ENCODE data around the gene C22orf39. TPM values are rescaled to one million over a fixed set of nuclear protein-coding genes. Genes with fewer than 3 reads are reported as not detected.

C22orf39 gene
- total RNA-seq, 1 donor from 2014 or later: 76.2 TPM

DNA sequence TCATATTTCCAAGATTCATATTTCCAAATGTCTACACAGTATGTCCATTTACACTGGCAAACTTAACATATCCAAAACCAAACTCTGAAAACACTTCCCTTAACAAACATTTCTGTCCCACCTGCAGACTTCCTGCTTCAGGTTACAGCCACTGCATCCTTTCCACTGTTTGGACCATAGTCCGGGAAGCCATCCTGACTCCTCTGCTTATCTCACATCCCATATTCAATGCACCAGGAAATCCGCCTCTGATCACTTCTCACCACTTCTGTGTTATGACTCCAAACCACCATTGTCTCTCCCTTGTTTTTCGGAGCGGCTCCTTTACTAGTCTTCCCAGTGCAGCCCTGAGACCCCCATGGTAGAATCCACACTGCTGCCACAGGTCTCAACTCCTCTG is 46.0 kb downstream of the C22orf39 start:
- intact Hi-C loops (cut with micrococcal nuclease): no loop called here
- Histone ChIP-seq H3K27me3 (ENCODE audit: low read depth) (no peaks in the 10 kb centered on the region), H3K9me3 (replicated peaks) (no peaks in the 10 kb centered on the region), H3K36me3 (peaks cover 59% of the 10 kb centered on the region), H3K4me1 (peaks cover 18% of the 10 kb centered on the region), H3K27ac (replicated peaks) (no peak overlapping the region), H3K4me3 (no peak overlapping the region)
- TF ChIP-seq CTCF (IDR thresholded peaks at IDR 0.05; ENCODE audit: borderline replicate concordance): no peak
- no peak for DNase-seq

DNA sequence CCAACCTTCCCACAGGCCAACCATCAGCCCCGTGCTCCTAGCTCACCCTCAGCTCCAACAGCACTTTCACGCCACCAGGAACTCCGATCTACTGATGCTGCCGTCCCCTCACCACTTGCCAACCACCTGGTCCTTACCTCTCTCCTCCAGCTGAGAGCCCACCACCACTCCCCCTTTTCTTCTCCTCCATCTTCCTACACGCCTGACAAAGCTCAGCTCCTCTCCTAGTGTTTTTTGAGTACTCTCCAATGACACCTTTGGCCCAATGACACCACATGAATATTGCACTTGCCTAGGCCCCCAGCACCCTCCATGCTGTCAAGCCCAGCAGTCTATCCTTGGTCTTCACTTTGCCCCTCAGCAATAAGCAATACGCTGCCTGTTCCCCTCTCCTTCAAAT is 46.6 kb downstream of the C22orf39 start:
- H3K9me3 ChIP-seq (replicated peaks): no peaks in the 10 kb centered on the region
- H3K27ac ChIP-seq (replicated peaks): no peak overlapping the region
- no peak overlapping the region for H3K4me3 ChIP-seq
- H3K27me3 ChIP-seq (ENCODE audit: low read depth): no peaks in the 10 kb centered on the region
- DNase-seq: no peak
- intact Hi-C loops (cut with micrococcal nuclease): no loop called here
- TF ChIP-seq CTCF (IDR thresholded peaks at IDR 0.05; ENCODE audit: borderline replicate concordance): no peak
- peaks cover 59% of the 10 kb centered on the region for H3K36me3 ChIP-seq
- peaks cover 12% of the 10 kb centered on the region for H3K4me1 ChIP-seq

DNA sequence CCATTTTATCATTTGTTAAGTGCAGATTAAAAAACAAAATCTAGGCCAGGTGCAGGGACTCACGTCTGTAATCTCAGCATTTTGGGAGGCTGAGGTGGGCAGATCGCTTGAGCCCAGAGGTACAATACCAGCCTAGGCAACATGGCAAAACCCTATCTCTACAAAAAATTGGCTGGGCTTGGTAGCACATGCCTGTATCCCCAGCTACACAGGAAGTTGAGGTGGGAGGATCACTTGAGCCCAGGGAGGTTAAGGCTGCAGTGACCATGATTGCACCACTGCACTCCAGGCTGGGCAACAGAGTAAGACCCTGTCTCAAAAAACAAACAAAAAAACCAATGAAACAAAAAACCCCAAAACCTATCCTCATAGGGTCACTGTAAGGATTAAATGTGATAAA is 48.9 kb downstream of the C22orf39 start:
- H3K27me3 ChIP-seq (ENCODE audit: low read depth): no peaks in the 10 kb centered on the region
- DNase-seq: no peak
- intact Hi-C loops (cut with micrococcal nuclease): no loop called here
- no peak overlapping the region for H3K27ac ChIP-seq (replicated peaks)
- TF ChIP-seq CTCF (IDR thresholded peaks at IDR 0.05; ENCODE audit: borderline replicate concordance): no peak
- H3K4me3 ChIP-seq: no peak overlapping the region
- H3K9me3 ChIP-seq (replicated peaks): no peaks in the 10 kb centered on the region
- peaks cover 68% of the 10 kb centered on the region for H3K36me3 ChIP-seq
- H3K4me1 ChIP-seq: peaks cover 12% of the 10 kb centered on the region

DNA sequence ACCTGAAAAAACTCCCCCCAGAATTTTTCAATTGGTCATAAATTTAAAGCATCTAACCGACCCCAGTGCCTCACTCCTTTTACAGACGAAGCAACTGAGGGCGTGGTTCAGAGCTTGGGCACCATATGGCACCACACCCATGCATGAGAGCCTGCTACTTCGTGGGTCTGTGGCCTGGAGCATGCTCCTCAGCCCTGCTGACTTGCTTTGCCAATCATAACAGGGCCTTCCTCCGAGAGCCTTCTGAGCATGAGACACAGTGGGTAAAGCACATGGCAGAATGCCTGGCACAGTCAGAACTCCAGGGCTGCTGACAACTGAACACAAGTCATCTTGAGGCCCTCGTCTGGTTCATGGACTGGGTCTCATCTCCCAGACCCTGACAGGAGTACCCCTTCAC is 49.3 kb downstream of the C22orf39 start:
- peaks cover 73% of the 10 kb centered on the region for H3K36me3 ChIP-seq
- TF ChIP-seq CTCF (IDR thresholded peaks at IDR 0.05; ENCODE audit: borderline replicate concordance): no peak
- intact Hi-C loops (cut with micrococcal nuclease): no loop called here

DNA sequence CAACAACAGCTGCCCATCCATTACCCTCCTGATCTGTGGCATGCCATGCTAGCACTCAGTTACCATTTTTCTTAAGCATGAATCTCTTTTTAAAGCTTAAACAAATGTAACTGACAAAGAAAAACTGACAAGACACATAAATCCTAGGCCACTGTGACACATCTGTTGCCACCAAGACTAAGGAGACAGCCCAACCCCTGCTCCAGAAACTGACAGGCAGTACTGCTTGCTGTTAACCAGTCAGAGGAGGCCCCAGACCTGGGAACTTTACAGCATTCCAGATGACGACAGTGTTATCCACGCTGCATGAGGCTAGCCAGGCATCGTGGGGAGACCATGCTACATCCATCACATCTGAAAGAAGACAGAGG is 49.8 kb downstream of the C22orf39 start:
- TF ChIP-seq CTCF (IDR thresholded peaks at IDR 0.05; ENCODE audit: borderline replicate concordance): no peak
- no peak overlapping the region for H3K27ac ChIP-seq (replicated peaks)
- peaks cover 12% of the 10 kb centered on the region for H3K4me1 ChIP-seq
- H3K36me3 ChIP-seq: peaks cover 78% of the 10 kb centered on the region
- H3K9me3 ChIP-seq (replicated peaks): no peaks in the 10 kb centered on the region
- H3K4me3 ChIP-seq: no peak overlapping the region
- intact Hi-C loops (cut with micrococcal nuclease): no loop called here
- no peak for DNase-seq
- H3K27me3 ChIP-seq (ENCODE audit: low read depth): no peaks in the 10 kb centered on the region

More for the DNA sequence above, 49.3 kb downstream of the C22orf39 start:
- peaks cover 12% of the 10 kb centered on the region for H3K4me1 ChIP-seq
- H3K27me3 ChIP-seq (ENCODE audit: low read depth): no peaks in the 10 kb centered on the region
- DNase-seq: no peak
- no peak overlapping the region for H3K4me3 ChIP-seq
- no peak overlapping the region for H3K27ac ChIP-seq (replicated peaks)
- H3K9me3 ChIP-seq (replicated peaks): no peaks in the 10 kb centered on the region

Measured in left ventricle myocardium inferior (tissue), 1 donor.